ENCODE results near the gene DNA2.

Gene DNA2

DNA sequence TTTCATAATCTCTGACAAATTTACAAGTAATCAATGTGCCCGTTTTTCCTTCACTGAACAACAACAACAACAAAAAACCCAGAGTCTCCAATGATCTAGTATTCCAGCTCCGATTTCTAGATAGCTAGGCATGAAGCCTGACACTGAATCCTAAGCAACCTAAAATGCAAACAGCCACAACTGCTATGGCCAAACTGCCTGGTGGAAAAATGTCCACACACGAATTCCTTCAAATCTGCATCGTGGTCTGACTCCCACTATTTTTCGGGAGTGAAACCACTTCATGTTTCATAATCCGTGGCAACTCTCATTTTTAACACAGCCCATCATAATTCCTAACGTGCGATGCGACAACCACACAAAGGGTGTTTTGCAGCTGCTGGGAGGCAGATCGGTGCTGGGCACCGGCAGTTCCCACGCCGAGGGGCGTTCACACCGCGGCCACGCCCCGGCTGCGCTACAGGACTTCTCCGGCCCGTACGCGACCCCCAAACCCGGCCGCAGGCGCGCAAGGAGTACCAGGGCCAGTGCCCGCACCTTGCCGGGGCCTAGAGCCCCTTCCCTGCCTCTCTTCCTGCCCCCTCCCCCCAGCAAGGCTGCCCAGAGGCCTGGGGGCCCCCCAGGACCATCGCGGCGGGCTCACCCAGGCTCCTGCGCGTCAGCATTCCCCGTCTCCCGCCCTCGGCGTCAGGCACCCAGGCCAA, 65.5 kb downstream of the DNA2 start:
- peak overlapping the region; percentile 84 to 95 for H3K27ac ChIP-seq (ENCODE audit: insufficient read depth in 1 of 2, low read depth in 1 of 2, low read length in 2 of 2, poor library complexity in 1 of 2, severe bottlenecking in 2 of 2)
- H3K27me3 ChIP-seq (replicated peaks in 2 of 5; ENCODE audit: control insufficient read depth in 4 of 5, insufficient read depth in 5 of 5, low read length in 4 of 5), result no peaks in the 10 kb centered on the region
- no peaks in the 10 kb centered on the region for H3K9me3 ChIP-seq (ENCODE audit: control extremely low read depth in 1 of 5, control insufficient read depth in 4 of 5, insufficient read depth in 2 of 5, low read depth in 1 of 5, low read length in 4 of 5)
- ChIA-PET CTCF (interaction anchor here (0.6 to 1.8 kb wide), 4 partner anchors 8 to 637 kb away, joined by 3 to 7 read pairs (median 4); no protein-coding TSS in a partner anchor), POLR2A (no interaction called here)
- peak overlapping the region; percentile 81 to 97 (median 91) for H3K4me3 ChIP-seq (ENCODE audit: control insufficient read depth in 1 of 7, extremely low read depth in 1 of 7, insufficient read depth in 4 of 7, low read depth in 2 of 7, low read length in 6 of 7)
- under 1% methylated on average over 31 of the region's 38 CpGs for WGBS (ENCODE audit: insufficient coverage)
- peaks cover 0 to 5% (median 2%) of the 10 kb centered on the region in 4 experiments for H3K36me3 ChIP-seq (ENCODE audit: control insufficient read depth in 4 of 4, insufficient read depth in 4 of 4, low read length in 3 of 4)
- peak; percentile 42 to 83 (median 75) for DNase-seq
- peaks cover 0 to 12% (median 10%) of the 10 kb centered on the region in 4 experiments for H3K4me1 ChIP-seq (ENCODE audit: control extremely low read depth in 1 of 4, control insufficient read depth in 4 of 4, insufficient read depth in 4 of 4, low read length in 3 of 4)

DNA sequence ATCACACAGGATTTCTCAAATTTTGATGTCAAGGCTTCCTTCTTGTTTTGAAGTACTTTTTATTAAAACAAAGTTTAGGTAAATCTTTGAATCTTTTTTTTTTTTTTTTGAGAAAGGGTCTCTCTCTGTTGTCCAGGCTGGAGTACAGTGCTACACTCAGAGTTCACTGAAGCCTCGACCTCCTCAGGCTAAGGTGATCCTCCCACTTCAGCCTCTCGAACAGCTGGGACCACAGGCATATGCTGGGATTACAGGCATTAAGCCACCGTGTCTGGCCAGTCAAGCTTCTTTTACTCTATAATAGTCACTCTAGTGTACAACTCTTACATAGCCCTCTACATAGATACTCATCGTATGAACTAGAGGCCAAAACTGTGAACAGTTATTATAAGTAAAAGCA, 68.1 kb downstream of the DNA2 start:
- 100% methylated on average over 1 of the region's 4 CpGs for WGBS (ENCODE audit: insufficient coverage)
- ChIA-PET POLR2A (no interaction called here), CTCF (interaction anchor here (0.9 to 1.4 kb wide), 2 partner anchors 19 to 29 kb away, joined by 3 read pairs; no protein-coding TSS in a partner anchor)
- Histone ChIP-seq H3K9me3 (ENCODE audit: control extremely low read depth in 1 of 5, control insufficient read depth in 4 of 5, insufficient read depth in 2 of 5, low read depth in 1 of 5, low read length in 4 of 5) (no peaks in the 10 kb centered on the region), H3K4me3 (ENCODE audit: control insufficient read depth in 1 of 7, extremely low read depth in 1 of 7, insufficient read depth in 4 of 7, low read depth in 2 of 7, low read length in 6 of 7) (no peak overlapping the region), H3K36me3 (ENCODE audit: control insufficient read depth in 4 of 4, insufficient read depth in 4 of 4, low read length in 3 of 4) (peaks cover under 1 to 11% (median 6%) of the 10 kb centered on the region in 4 experiments), H3K27ac (ENCODE audit: insufficient read depth in 1 of 2, low read depth in 1 of 2, low read length in 2 of 2, poor library complexity in 1 of 2, severe bottlenecking in 2 of 2) (peak overlapping the region in 1 of 2 experiments; percentile 34), H3K27me3 (replicated peaks in 2 of 5; ENCODE audit: control insufficient read depth in 4 of 5, insufficient read depth in 5 of 5, low read length in 4 of 5) (no peaks in the 10 kb centered on the region), H3K4me1 (ENCODE audit: control extremely low read depth in 1 of 4, control insufficient read depth in 4 of 4, insufficient read depth in 4 of 4, low read length in 3 of 4) (peaks cover 0 to 12% (median 10%) of the 10 kb centered on the region in 4 experiments)
- DNase-seq, result peak in 2 of 3 donors; percentile 4 to 18

DNA sequence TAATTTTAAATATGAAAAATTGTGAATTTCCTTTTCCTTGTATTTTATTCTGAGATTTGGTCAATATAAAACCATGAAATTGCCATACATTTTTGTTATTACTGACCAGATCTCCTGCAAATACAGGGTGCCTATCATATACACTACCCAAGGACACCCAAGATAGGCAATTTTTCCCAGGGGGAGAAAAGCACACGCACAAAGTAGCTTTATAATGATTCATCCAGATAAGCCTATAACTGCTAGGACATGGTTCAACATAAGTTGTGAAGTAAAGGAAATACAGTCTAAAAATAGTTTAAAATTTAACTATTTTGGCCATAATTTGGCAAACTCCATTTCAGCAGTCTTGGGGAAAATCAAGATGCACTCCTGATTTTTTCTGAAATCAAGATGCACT, 69.5 kb downstream of the DNA2 start:
- POLR2A ChIA-PET, result interaction anchor here (0.6 kb wide), 2 partner anchors 48 to 433 kb away, joined by 3 to 5 read pairs; no protein-coding TSS in a partner anchor
- no CpG with 5 or more reads among the region's 1 CpG for WGBS (ENCODE audit: insufficient coverage)
- Histone ChIP-seq H3K27ac (ENCODE audit: insufficient read depth in 1 of 2, low read depth in 1 of 2, low read length in 2 of 2, poor library complexity in 1 of 2, severe bottlenecking in 2 of 2) (no peak overlapping the region), H3K27me3 (replicated peaks in 2 of 5; ENCODE audit: control insufficient read depth in 4 of 5, insufficient read depth in 5 of 5, low read length in 4 of 5) (no peaks in the 10 kb centered on the region), H3K9me3 (ENCODE audit: control extremely low read depth in 1 of 5, control insufficient read depth in 4 of 5, insufficient read depth in 2 of 5, low read depth in 1 of 5, low read length in 4 of 5) (no peaks in the 10 kb centered on the region), H3K4me1 (ENCODE audit: control extremely low read depth in 1 of 4, control insufficient read depth in 4 of 4, insufficient read depth in 4 of 4, low read length in 3 of 4) (peaks cover 0 to 10% (median 9%) of the 10 kb centered on the region in 4 experiments), H3K4me3 (ENCODE audit: control insufficient read depth in 1 of 7, extremely low read depth in 1 of 7, insufficient read depth in 4 of 7, low read depth in 2 of 7, low read length in 6 of 7) (no peak overlapping the region), H3K36me3 (ENCODE audit: control insufficient read depth in 4 of 4, insufficient read depth in 4 of 4, low read length in 3 of 4) (peaks cover 3 to 11% (median 9%) of the 10 kb centered on the region in 4 experiments)
- DNase-seq, result no peak
- CTCF ChIA-PET, result interaction anchor here (1.2 kb wide), 1 partner anchor 16 kb away, joined by 4 read pairs; no protein-coding TSS in a partner anchor

DNA sequence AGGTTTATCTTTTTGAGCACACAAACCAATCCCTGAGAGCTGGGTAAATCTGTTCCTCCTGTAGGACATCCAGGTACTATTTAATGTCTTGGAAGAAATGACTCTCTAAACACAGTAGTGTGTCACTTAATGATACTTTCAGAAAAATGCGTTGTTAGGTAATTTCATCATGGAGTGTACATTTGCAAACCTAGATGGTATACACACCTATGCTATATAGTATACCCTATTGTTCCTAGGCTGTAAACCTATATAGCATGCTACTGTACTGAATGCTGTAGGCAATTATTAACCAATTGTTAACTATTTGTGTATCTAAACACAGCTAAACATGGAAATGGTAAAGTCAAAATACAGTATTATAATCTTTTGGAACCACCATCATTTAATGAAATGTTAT, 74.8 kb downstream of the DNA2 start:
- H3K4me3 ChIP-seq (ENCODE audit: control insufficient read depth in 1 of 7, extremely low read depth in 1 of 7, insufficient read depth in 4 of 7, low read depth in 2 of 7, low read length in 6 of 7), result no peak overlapping the region
- H3K36me3 ChIP-seq (ENCODE audit: control insufficient read depth in 4 of 4, insufficient read depth in 4 of 4, low read length in 3 of 4), result peaks cover 11 to 32% (median 21%) of the 10 kb centered on the region in 4 experiments
- CTCF ChIA-PET, result interaction anchor here (2.0 kb wide), 1 partner anchor 10 kb away, joined by 7 read pairs; the partner anchor contains the start of gene RUFY2
- no peak for DNase-seq
- no peaks in the 10 kb centered on the region for H3K27me3 ChIP-seq (replicated peaks in 2 of 5; ENCODE audit: control insufficient read depth in 4 of 5, insufficient read depth in 5 of 5, low read length in 4 of 5)
- no CpG with 5 or more reads among the region's 1 CpG for WGBS (ENCODE audit: insufficient coverage)
- no peaks in the 10 kb centered on the region for H3K9me3 ChIP-seq (ENCODE audit: control extremely low read depth in 1 of 5, control insufficient read depth in 4 of 5, insufficient read depth in 2 of 5, low read depth in 1 of 5, low read length in 4 of 5)
- no peaks in the 10 kb centered on the region for H3K4me1 ChIP-seq (ENCODE audit: control extremely low read depth in 1 of 4, control insufficient read depth in 4 of 4, insufficient read depth in 4 of 4, low read length in 3 of 4)
- POLR2A ChIA-PET, result no interaction called here
- H3K27ac ChIP-seq (ENCODE audit: insufficient read depth in 1 of 2, low read depth in 1 of 2, low read length in 2 of 2, poor library complexity in 1 of 2, severe bottlenecking in 2 of 2), result no peak overlapping the region

DNA sequence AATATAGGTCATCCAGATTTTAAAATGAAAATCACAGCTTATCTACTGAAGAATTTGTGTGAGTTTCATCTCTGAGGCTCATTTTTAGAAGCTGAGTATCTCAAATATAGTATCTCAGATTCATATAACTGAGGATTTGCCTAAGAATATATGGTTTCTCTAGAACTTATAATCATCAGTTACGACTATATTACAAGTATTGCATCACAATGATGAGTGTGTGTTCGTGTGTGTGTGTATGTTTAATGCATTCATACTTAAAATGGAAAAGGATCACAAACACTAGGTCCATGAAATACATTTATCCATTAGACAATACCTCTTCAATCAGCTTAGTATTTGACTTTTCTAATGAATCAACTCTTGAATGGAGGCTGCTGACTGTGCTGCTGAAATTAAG, 86.0 kb downstream of the DNA2 start:
- WGBS (ENCODE audit: insufficient coverage), result no CpG with 5 or more reads among the region's 2 CpGs
- no peaks in the 10 kb centered on the region for H3K4me1 ChIP-seq (ENCODE audit: control extremely low read depth in 1 of 4, control insufficient read depth in 4 of 4, insufficient read depth in 4 of 4, low read length in 3 of 4)
- ChIA-PET CTCF (interaction anchor here (1.0 to 1.2 kb wide), 4 partner anchors 8 to 524 kb away, joined by 3 to 4 read pairs (median 3); no protein-coding TSS in a partner anchor), POLR2A (no interaction called here)
- no peak for DNase-seq
- H3K27me3 ChIP-seq (replicated peaks in 2 of 5; ENCODE audit: control insufficient read depth in 4 of 5, insufficient read depth in 5 of 5, low read length in 4 of 5), result no peaks in the 10 kb centered on the region
- H3K36me3 ChIP-seq (ENCODE audit: control insufficient read depth in 4 of 4, insufficient read depth in 4 of 4, low read length in 3 of 4), result peaks cover 10 to 45% (median 37%) of the 10 kb centered on the region in 4 experiments
- H3K4me3 ChIP-seq (ENCODE audit: control insufficient read depth in 1 of 7, extremely low read depth in 1 of 7, insufficient read depth in 4 of 7, low read depth in 2 of 7, low read length in 6 of 7), result no peak overlapping the region
- H3K27ac ChIP-seq (ENCODE audit: insufficient read depth in 1 of 2, low read depth in 1 of 2, low read length in 2 of 2, poor library complexity in 1 of 2, severe bottlenecking in 2 of 2), result no peak overlapping the region
- no peaks in the 10 kb centered on the region for H3K9me3 ChIP-seq (ENCODE audit: control extremely low read depth in 1 of 5, control insufficient read depth in 4 of 5, insufficient read depth in 2 of 5, low read depth in 1 of 5, low read length in 4 of 5)

DNA sequence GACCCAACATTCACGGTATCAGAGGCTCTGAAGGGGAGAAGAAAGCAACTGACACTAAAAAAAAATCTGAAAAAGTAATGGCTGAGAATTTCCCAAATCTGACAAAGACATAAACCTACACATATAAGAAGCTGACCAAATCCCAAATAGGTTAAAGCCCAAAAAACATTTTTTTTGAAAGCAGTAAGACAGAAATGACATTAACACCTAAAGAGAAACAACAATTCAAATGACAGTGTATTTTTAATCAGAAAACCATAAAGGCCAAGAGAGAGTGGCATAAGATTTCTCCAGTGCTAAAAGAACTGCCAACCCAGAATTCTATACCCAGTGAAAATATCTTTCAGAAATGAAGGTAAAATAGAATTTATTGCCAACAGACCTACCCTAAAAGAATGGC, 100.2 kb downstream of the DNA2 start:
- no peak overlapping the region for H3K4me3 ChIP-seq (ENCODE audit: control insufficient read depth in 1 of 7, extremely low read depth in 1 of 7, insufficient read depth in 4 of 7, low read depth in 2 of 7, low read length in 6 of 7)
- ChIA-PET CTCF (interaction anchor here (1.3 kb wide), 1 partner anchor 8 kb away, joined by 4 read pairs; no protein-coding TSS in a partner anchor), POLR2A (no interaction called here)
- no CpG with 5 or more reads among the region's 1 CpG for WGBS (ENCODE audit: insufficient coverage)
- no peaks in the 10 kb centered on the region for H3K27me3 ChIP-seq (replicated peaks in 2 of 5; ENCODE audit: control insufficient read depth in 4 of 5, insufficient read depth in 5 of 5, low read length in 4 of 5)
- no peak overlapping the region for H3K27ac ChIP-seq (ENCODE audit: insufficient read depth in 1 of 2, low read depth in 1 of 2, low read length in 2 of 2, poor library complexity in 1 of 2, severe bottlenecking in 2 of 2)
- peaks cover 6 to 32% (median 16%) of the 10 kb centered on the region in 5 experiments for H3K9me3 ChIP-seq (ENCODE audit: control extremely low read depth in 1 of 5, control insufficient read depth in 4 of 5, insufficient read depth in 2 of 5, low read depth in 1 of 5, low read length in 4 of 5)
- H3K36me3 ChIP-seq (ENCODE audit: control insufficient read depth in 4 of 4, insufficient read depth in 4 of 4, low read length in 3 of 4), result peaks cover 27 to 79% (median 35%) of the 10 kb centered on the region in 4 experiments
- no peaks in the 10 kb centered on the region for H3K4me1 ChIP-seq (ENCODE audit: control extremely low read depth in 1 of 4, control insufficient read depth in 4 of 4, insufficient read depth in 4 of 4, low read length in 3 of 4)
- DNase-seq, result peak in 1 of 3 donors; percentile 6

DNA sequence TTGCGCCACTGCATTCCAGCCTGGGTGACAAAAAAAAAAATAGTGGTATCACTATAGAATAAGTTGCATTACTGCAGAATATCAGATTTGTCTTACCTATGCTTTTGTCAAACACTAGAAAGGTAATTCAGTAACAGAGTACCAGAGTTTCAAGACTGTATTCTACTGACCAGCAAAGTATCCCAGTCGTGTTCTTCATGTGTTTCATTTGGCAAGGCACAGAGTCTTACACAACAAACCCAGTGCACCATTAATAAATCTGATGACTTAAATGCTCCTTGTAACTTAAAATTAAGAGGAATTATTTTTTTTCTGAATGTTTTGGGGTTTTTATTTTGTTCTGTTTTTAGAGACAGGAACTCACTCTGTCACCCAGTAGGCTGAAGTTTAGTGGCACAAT, 104.7 kb downstream of the DNA2 start:
- peaks cover 0 to 9% (median 4%) of the 10 kb centered on the region in 5 experiments for H3K9me3 ChIP-seq (ENCODE audit: control extremely low read depth in 1 of 5, control insufficient read depth in 4 of 5, insufficient read depth in 2 of 5, low read depth in 1 of 5, low read length in 4 of 5)
- H3K4me1 ChIP-seq (ENCODE audit: control extremely low read depth in 1 of 4, control insufficient read depth in 4 of 4, insufficient read depth in 4 of 4, low read length in 3 of 4), result no peaks in the 10 kb centered on the region
- DNase-seq, result no peak
- POLR2A ChIA-PET, result no interaction called here
- H3K27ac ChIP-seq (ENCODE audit: insufficient read depth in 1 of 2, low read depth in 1 of 2, low read length in 2 of 2, poor library complexity in 1 of 2, severe bottlenecking in 2 of 2), result no peak overlapping the region
- no peaks in the 10 kb centered on the region for H3K27me3 ChIP-seq (replicated peaks in 2 of 5; ENCODE audit: control insufficient read depth in 4 of 5, insufficient read depth in 5 of 5, low read length in 4 of 5)
- no peak overlapping the region for H3K4me3 ChIP-seq (ENCODE audit: control insufficient read depth in 1 of 7, extremely low read depth in 1 of 7, insufficient read depth in 4 of 7, low read depth in 2 of 7, low read length in 6 of 7)
- CTCF ChIA-PET, result no interaction called here
- peaks cover 15 to 65% (median 25%) of the 10 kb centered on the region in 4 experiments for H3K36me3 ChIP-seq (ENCODE audit: control insufficient read depth in 4 of 4, insufficient read depth in 4 of 4, low read length in 3 of 4)
- WGBS (ENCODE audit: insufficient coverage), result no CpG with 5 or more reads among the region's 2 CpGs
